H1 (cell line): ENCODE results near the gene AGAP1. TPM values are rescaled to one million over a fixed set of nuclear protein-coding genes. Genes with fewer than 3 reads are reported as not detected.

Experiments
- CHD7 ChIP-seq: fragments of 300-600 bp; sonication (generic); IDR thresholded peaks from 2 replicates; pipeline ENCODE4 v1.7.1; 2012; ENCODE audit warnings: low read length, moderate library complexity, mild to moderate bottlenecking, inconsistent platforms; ENCODE audit not compliant: insufficient replicate concordance
- KDM4A ChIP-seq: IDR thresholded peaks from one replicate; pipeline ENCODE4 v1.7.1; 2012; ENCODE audit warnings: low read depth, mild to moderate bottlenecking, moderate library complexity, low read length, inconsistent platforms; ENCODE audit not compliant: severe bottlenecking
- polyA plus RNA-seq, 7 experiments: library from polyadenylated mRNA; depleted of rRNA in 3 of 7; stranded (reverse) in 5 of 7; unstranded in 2 of 7; fragments of >200 nt in 5 of 7; fragments of 200-250 nt in 2 of 7; gene quantifications; 1 replicate in 5 of 7; 2 replicates in 1 of 7; 4 replicates in 1 of 7; pipeline versions ENCODE4 v1.2.1 to v1.2.3, GENCODE V29; 2011 to 2013; ENCODE audit warnings: missing spikeins in 2 of 7, mixed read lengths in 2 of 7
- total RNA-seq: library from RNA; stranded (reverse); fragmentation: NEBNext Ultra II Directional; extraction: Animal tissue kit (Norgen Biotek cat#: 25700); gene quantifications from 2 replicates; pipeline ENCODE4 v1.2.1, GENCODE V29; 2021

Gene AGAP1
- total and polyA plus RNA-seq, 2 of the 8 experiments (the other 6 are each of a cell fraction or from before 2014, with no cell fraction given) = 18.1 to 39.4 TPM

DNA sequence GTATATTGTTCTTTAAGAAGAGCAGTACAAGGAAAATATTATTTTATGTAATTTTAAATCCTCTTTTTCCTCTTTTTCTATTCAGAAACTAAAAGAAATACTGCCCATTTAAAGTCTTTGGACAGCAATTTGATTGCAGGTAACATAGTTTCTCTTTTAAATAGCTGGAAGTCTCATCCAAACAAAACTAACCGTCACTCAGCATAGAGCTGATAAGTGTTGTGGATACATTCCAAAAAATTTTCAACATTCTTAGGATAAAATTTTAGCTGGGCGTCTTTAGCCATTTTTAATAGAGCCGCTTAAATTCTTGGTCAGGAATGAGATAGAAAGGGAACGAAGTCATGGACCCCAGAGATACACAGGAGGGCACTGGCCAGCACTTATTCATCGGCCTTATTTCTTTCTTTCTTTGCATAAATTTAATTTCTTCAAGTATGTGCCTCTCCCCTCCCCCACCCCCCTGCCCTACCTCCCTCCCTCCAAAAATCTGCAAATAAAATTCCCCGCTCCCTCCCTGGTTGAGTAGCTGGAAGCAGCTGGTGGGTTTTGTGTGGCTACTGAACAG is 592.6 kb downstream of the AGAP1 start (continued):
- TF ChIP-seq CHD7 = no peak
- TF ChIP-seq KDM4A = no peak
